H9 (cell line): ENCODE data around the gene NOVA1. TPM values are rescaled to one million over a fixed set of nuclear protein-coding genes. Genes with fewer than 3 reads are reported as not detected.

ENCODE experiments used
- DNase-seq: peaks from one replicate; pipeline ENCODE4 v3.0.0-alpha.2; 2017
- H2AFZ ChIP-seq: one replicate; pipeline ENCODE4 v1.6.1; 2013; ENCODE audit warnings: mild to moderate bottlenecking, low read length, control low read depth, moderate library complexity
- H2AK5ac ChIP-seq: 2 replicates; pipeline ENCODE4 v1.6.1; 2013; ENCODE audit warnings: low read length, control low read depth, mixed read lengths; ENCODE audit not compliant: insufficient read length
- H2BK120ac ChIP-seq: one replicate; pipeline ENCODE4 v1.6.1; 2013; ENCODE audit warnings: low read depth, mild to moderate bottlenecking, low read length, control low read depth, inconsistent platforms; ENCODE audit not compliant: poor library complexity, severe bottlenecking
- H2BK12ac ChIP-seq: 2 replicates; pipeline ENCODE4 v1.6.1; 2013; ENCODE audit warnings: low read length, control low read depth, mixed read lengths, low read depth; ENCODE audit not compliant: insufficient read length
- H2BK15ac ChIP-seq: 2 replicates; pipeline ENCODE4 v1.6.1; 2013; ENCODE audit warnings: low read depth, low read length, control low read depth
- H2BK20ac ChIP-seq: one replicate; pipeline ENCODE4 v1.6.1; 2013; ENCODE audit warnings: low read depth, mild to moderate bottlenecking, low read length, control low read depth, inconsistent platforms; ENCODE audit not compliant: poor library complexity, severe bottlenecking
- H2BK5ac ChIP-seq: 2 replicates; pipeline ENCODE4 v1.6.1; 2013; ENCODE audit warnings: low read length, control low read depth, mixed read lengths; ENCODE audit not compliant: insufficient read length
- H3K14ac ChIP-seq: 2 replicates; pipeline ENCODE4 v1.6.1; 2013; ENCODE audit warnings: low read length, control low read depth; ENCODE audit not compliant: insufficient read depth
- H3K18ac ChIP-seq: 2 replicates; pipeline ENCODE4 v1.6.1; 2013; ENCODE audit warnings: low read depth, mild to moderate bottlenecking, mixed read lengths, low read length, control low read depth; ENCODE audit not compliant: insufficient read length
- H3K23ac ChIP-seq: 2 replicates; pipeline ENCODE4 v1.6.1; 2013; ENCODE audit warnings: low read length, control low read depth, mixed read lengths, low read depth; ENCODE audit not compliant: insufficient read length
- H3K23me2 ChIP-seq: 2 replicates; pipeline ENCODE4 v1.6.1; 2013; ENCODE audit warnings: low read depth, mild to moderate bottlenecking, mixed read lengths, low read length, control low read depth; ENCODE audit not compliant: insufficient read length, poor library complexity, severe bottlenecking
- H3K27ac ChIP-seq: 2 replicates; pipeline ENCODE4 v1.5.1; 2013; ENCODE audit warnings: low read length, control low read depth, mixed read lengths, low read depth; ENCODE audit not compliant: insufficient read length
- H3K27me3 ChIP-seq: 2 replicates; pipeline ENCODE4 v1.6.1; 2013; ENCODE audit warnings: low read length, control low read depth, inconsistent platforms; ENCODE audit not compliant: insufficient read depth
- H3K4ac ChIP-seq: 2 replicates; pipeline ENCODE4 v1.6.1; 2013; ENCODE audit warnings: low read depth, mild to moderate bottlenecking, control low read depth, inconsistent platforms, low read length, moderate library complexity
- H3K4me1 ChIP-seq: 2 replicates; pipeline ENCODE4 v1.6.1; 2013; ENCODE audit warnings: low read length, control low read depth, inconsistent platforms; ENCODE audit not compliant: insufficient read depth
- H3K4me2 ChIP-seq: 2 replicates; pipeline ENCODE4 v1.6.1; 2013; ENCODE audit warnings: low read length, control low read depth, mixed read lengths; ENCODE audit not compliant: insufficient read length, insufficient read depth
- H3K56ac ChIP-seq: 2 replicates; pipeline ENCODE4 v1.6.1; 2013; ENCODE audit warnings: low read depth, mild to moderate bottlenecking, mixed read lengths, low read length, control low read depth; ENCODE audit not compliant: insufficient read length
- H3K79me1 ChIP-seq: 2 replicates; pipeline ENCODE4 v1.6.1; 2013; ENCODE audit warnings: low read depth, mild to moderate bottlenecking, moderate library complexity, low read length, control low read depth, inconsistent platforms; ENCODE audit not compliant: insufficient read depth, poor library complexity, severe bottlenecking
- H3K79me2 ChIP-seq: 2 replicates; pipeline ENCODE4 v1.6.1; 2013; ENCODE audit warnings: low read length, control low read depth, inconsistent platforms; ENCODE audit not compliant: insufficient read depth
- H3K9ac ChIP-seq: 2 replicates; pipeline ENCODE4 v1.6.1; 2013; ENCODE audit warnings: low read length, control low read depth, mixed read lengths; ENCODE audit not compliant: insufficient read length; ENCODE audit errors: extremely low read depth
- H3K9me3 ChIP-seq: one replicate; pipeline ENCODE4 v1.6.1; 2013; ENCODE audit warnings: low read depth, low read length, inconsistent platforms; ENCODE audit not compliant: control insufficient read depth
- H3T11ph ChIP-seq: one replicate; pipeline ENCODE4 v1.6.1; 2013; ENCODE audit warnings: mild to moderate bottlenecking, low read length, control low read depth, inconsistent platforms
- H4K20me1 ChIP-seq: one replicate; pipeline ENCODE4 v1.6.1; 2013; ENCODE audit not compliant: control insufficient read depth, insufficient read length, insufficient read depth
- H4K5ac ChIP-seq: 2 replicates; pipeline ENCODE4 v1.6.1; 2013; ENCODE audit warnings: low read depth, mild to moderate bottlenecking, mixed read lengths, low read length, control low read depth; ENCODE audit not compliant: insufficient read length
- H4K8ac ChIP-seq: replicated peaks from 2 replicates; pipeline ENCODE4 v1.6.1; 2013; ENCODE audit warnings: low read length, control low read depth, mixed read lengths, low read depth; ENCODE audit not compliant: insufficient read length
- H4K91ac ChIP-seq: 2 replicates; pipeline ENCODE4 v1.6.1; 2013; ENCODE audit warnings: low read depth, mild to moderate bottlenecking, moderate library complexity, mixed read lengths, low read length, control low read depth; ENCODE audit not compliant: insufficient read length
- H3K27ac Mint-ChIP-seq, 3 experiments: 2 replicates in 2 of 3; 3 replicates in 1 of 3; pipeline ENCODE4 v1.8.0; 2020 to 2021; ENCODE audit warnings: mixed read lengths in 3 of 3, mild to moderate bottlenecking in 1 of 3, moderate library complexity in 1 of 3
- H3K27me3 Mint-ChIP-seq: 2 replicates; pipeline ENCODE4 v1.8.0; 2021; ENCODE audit warnings: low read depth, mild to moderate bottlenecking, moderate library complexity, mixed read lengths
- H3K36me3 Mint-ChIP-seq, 3 experiments: 2 replicates in 2 of 3; 3 replicates in 1 of 3; pipeline ENCODE4 v1.8.0; 2020 to 2021; ENCODE audit warnings: low read depth in 3 of 3, mixed read lengths in 3 of 3; ENCODE audit not compliant: insufficient read depth in 1 of 3
- H3K4me1 Mint-ChIP-seq, 2 experiments: 2 replicates each; pipeline ENCODE4 v1.8.0; 2020; ENCODE audit warnings: mixed read lengths in 2 of 2
- H3K4me3 Mint-ChIP-seq, 2 experiments: 2 replicates in 1 of 2; 3 replicates in 1 of 2; pipeline ENCODE4 v1.8.0; 2020 to 2021; ENCODE audit warnings: mild to moderate bottlenecking in 2 of 2, mixed read lengths in 2 of 2, moderate library complexity in 1 of 2
- H3K9me3 Mint-ChIP-seq, 2 experiments: 2 replicates in 1 of 2; 3 replicates in 1 of 2; pipeline ENCODE4 v1.8.0; 2020; ENCODE audit warnings: mild to moderate bottlenecking in 2 of 2, mixed read lengths in 2 of 2, moderate library complexity in 1 of 2
- CTCF ChIP-seq: fragments of 200-600 bp; sonication (generic); conservative IDR thresholded peaks from 3 replicates; pipeline ENCODE4 v1.8.0; 2021; ENCODE audit warnings: antibody characterized with exemption, mild to moderate bottlenecking
- WGBS: extraction: QIAGEN DNeasy Blood & Tissue Kit; methylation state at CpG from one replicate; pipeline ENCODE4 v1.1.7; 2013; ENCODE audit warnings: missing lambda C conversion rate, low lambda C conversion rate, mixed read lengths; ENCODE audit not compliant: insufficient read length; ENCODE audit errors: extremely low coverage; 5-methylcytosine and 5-hydroxymethylcytosine counted together
- total RNA-seq: library from RNA; stranded (reverse); gene quantifications from 2 replicates; pipeline ENCODE4 v1.2.1, GENCODE V29; 2021

NOVA1 gene
- total RNA-seq, 1 experiment from 2014 or later, result 13.8 TPM

- H3K9me3 Mint-ChIP-seq, result no peaks in the 10 kb centered on the region; a peak in 1 of 5 replicates
- no peaks in the 10 kb centered on the region for H3K4me1 ChIP-seq
- H3K27me3 Mint-ChIP-seq, result no peaks in the 10 kb centered on the region
Observed at GRCh38 chr14:26466862-26467261, 131.0 kb downstream of the NOVA1 start.

More at GRCh38 chr14:26466862-26467261, 131.0 kb downstream of the NOVA1 start:
- Histone ChIP-seq H3T11ph (no peak overlapping the region), H3K9ac (no peak overlapping the region), H3K4me2 (no peak overlapping the region), H4K91ac (no peak overlapping the region), H2AK5ac (no peak overlapping the region), H2BK20ac (no peak overlapping the region), H3K9me3 (no peaks in the 10 kb centered on the region), H2BK5ac (no peak overlapping the region), H3K14ac (no peak overlapping the region), H2BK120ac (no peak overlapping the region), H2AFZ (no peak overlapping the region), H4K8ac (no peak overlapping the region), H3K23ac (no peak overlapping the region), H3K79me2 (no peaks in the 10 kb centered on the region), H2BK12ac (no peak overlapping the region), H4K5ac (no peak overlapping the region), H3K4ac (no peak overlapping the region), H3K27ac (no peak overlapping the region), H3K79me1 (no peaks in the 10 kb centered on the region), H4K20me1 (no peaks in the 10 kb centered on the region), H3K56ac (no peak overlapping the region), H3K18ac (no peak overlapping the region), H2BK15ac (no peak overlapping the region), H3K27me3 (no peaks in the 10 kb centered on the region), H3K23me2 (no peaks in the 10 kb centered on the region)
- no peak for TF ChIP-seq CTCF
- no peak overlapping the region for H3K4me3 Mint-ChIP-seq
- DNase-seq, result no peak
- no peak overlapping the region for H3K27ac Mint-ChIP-seq
- no peaks in the 10 kb centered on the region for H3K4me1 Mint-ChIP-seq
- no CpG with 5 or more reads among the region's 1 CpG for WGBS
- peaks cover 0 to 16% (median 9%) of the 10 kb centered on the region in 3 experiments; a peak in 4 of 7 replicates for H3K36me3 Mint-ChIP-seq
